ENCODE measurements around the gene FNDC1.

DNA sequence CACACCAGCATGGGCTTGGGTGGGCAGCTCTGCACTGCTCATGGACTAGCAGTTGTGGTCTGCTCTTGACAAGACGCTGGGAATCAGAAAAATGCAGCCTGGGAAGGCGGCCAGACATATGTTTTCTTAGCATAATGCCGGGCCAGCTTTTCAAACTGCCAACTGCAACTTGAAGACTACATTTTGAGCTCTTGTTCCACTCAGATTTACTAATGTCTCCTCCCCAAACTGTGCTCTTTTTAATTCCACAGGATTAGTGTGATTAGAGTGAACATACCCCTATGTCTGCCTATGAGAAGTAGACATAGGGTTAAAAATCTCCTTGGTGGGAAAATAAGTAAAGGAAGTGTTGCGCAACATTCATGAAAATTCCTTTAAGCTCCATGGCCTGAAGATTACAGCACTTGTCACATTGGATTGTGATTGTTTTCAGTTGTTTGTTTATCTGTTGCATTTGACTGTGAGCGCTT is 5.3 kb upstream of the FNDC1 start:
- TF ChIP-seq GATA2 (IDR thresholded peaks at IDR 0.05; ENCODE audit: low read depth, low read length) (no peak), GATA3 (IDR thresholded peaks at IDR 0.05; ENCODE audit: low read depth, low read length) (no peak)

Data from SH-SY5Y (cell line).